PC-3 (cell line): ENCODE data around the gene KCNK16.

Experiments
- CTCF ChIP-seq: fragments of 300-600 bp; sonication (generic); conservative IDR thresholded peaks from 2 replicates; pipeline ENCODE4 v1.5.1; 2017; ENCODE audit warnings: antibody characterized with exemption, low read depth, mild to moderate bottlenecking, low read length
- EZH2 ChIP-seq: fragments of 300-600 bp; sonication (generic); IDR thresholded peaks from one replicate; pipeline ENCODE4 v1.6.1; 2017; ENCODE audit warnings: antibody characterized with exemption, mild to moderate bottlenecking, low read length; ENCODE audit not compliant: unreplicated experiment

GRCh38 chr6:39304951-39305350, 17.6 kb downstream of the KCNK16 start:
- TF ChIP-seq CTCF (no peak), EZH2 (no peak)
